HG03159 (cell line): Measurements from ENCODE around the gene PDS5A.
"Not testable (repeated sequence)": the region's sequence is repeated elsewhere in the genome, so short reads cannot be mapped to it uniquely, and the experiment has no call there.

ENCODE experiments used
- ATAC-seq: cut with Tn5 transposase; IDR thresholded peaks from one replicate; pipeline ENCODE4 v1.9.1; 2021; ENCODE audit warnings: mild to moderate bottlenecking, moderate library complexity; ENCODE audit not compliant: unreplicated experiment

The PDS5A gene

DNA sequence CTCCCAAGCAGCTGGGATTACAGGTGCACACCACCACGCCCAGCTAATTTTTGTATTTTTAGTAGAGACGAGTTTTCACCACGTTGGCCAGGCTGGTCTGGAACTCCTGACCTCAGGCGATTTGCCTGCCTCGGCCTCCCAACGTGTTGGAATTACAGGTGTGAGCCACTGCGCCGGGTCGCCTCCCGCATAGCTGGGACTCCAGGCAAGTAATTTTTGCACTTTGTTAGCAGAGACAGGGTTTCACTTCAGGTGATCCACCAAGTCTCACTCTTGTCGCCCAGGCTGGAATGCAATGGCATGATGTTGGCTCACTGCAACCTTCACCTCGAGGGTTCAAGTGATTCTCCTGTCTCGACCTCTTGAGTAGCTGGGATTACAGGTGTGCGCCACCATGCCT lies 137.2 kb downstream of the PDS5A start:
- not testable (repeated sequence) for ATAC-seq

DNA sequence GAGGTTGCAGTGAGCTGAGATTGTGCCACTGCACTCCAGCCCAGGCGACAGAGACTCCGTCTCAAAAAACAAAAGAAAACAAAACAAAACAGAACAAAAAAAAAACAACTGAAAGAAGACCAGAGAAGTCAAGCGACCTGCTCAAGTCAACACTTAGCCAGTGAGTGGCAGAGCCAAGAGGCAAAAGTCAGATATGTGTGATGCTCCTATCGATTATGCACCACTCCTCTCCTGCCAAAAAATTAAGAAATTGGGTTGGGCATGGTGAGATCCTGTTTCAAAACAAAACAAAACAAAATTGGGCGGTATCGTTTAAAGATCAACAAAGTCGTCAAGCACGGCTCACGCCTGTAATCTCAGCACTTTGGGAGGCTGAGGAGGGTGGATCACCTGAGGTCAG lies 137.7 kb downstream of the PDS5A start:
- no peak for ATAC-seq

DNA sequence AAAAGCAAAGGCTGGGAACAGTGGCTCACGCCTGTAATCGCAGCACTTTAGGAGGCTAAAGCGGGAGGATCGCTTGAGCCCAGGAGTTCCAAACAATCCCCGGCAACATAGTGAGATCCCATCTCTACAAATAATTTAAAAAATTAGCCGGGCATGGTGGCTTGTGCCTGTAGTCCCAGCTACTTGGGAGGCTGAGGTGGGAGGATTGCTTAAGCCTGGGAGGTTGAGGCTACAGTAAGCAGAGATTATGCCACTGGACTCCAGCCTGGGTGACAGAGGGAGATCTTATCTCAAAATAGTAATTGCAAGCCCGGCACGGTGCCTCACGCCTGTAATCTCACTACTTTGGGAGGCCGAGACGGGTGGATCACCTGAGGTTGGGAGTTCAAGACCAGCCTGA lies 139.3 kb downstream of the PDS5A start:
- ATAC-seq: not testable (repeated sequence)

DNA sequence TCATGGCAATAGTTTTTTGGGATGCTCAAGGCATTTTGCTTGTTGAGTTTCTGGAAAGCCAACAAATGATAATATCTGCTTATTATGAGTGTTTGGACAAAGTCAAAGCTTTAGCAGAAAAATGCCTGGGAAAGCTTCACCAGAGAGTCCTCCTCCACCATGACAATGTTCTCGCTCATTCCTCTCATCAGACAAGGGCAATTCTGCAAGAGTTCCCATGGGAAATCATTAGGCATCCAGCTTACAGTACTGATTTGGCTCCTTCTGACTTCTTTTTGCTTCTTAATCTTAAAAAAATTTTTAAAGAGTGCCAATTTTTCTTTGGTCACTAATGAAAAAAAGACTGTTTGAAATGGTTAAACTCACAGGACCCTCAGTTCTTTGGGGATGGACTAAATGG lies 143.4 kb downstream of the PDS5A start:
- ATAC-seq: no peak

DNA sequence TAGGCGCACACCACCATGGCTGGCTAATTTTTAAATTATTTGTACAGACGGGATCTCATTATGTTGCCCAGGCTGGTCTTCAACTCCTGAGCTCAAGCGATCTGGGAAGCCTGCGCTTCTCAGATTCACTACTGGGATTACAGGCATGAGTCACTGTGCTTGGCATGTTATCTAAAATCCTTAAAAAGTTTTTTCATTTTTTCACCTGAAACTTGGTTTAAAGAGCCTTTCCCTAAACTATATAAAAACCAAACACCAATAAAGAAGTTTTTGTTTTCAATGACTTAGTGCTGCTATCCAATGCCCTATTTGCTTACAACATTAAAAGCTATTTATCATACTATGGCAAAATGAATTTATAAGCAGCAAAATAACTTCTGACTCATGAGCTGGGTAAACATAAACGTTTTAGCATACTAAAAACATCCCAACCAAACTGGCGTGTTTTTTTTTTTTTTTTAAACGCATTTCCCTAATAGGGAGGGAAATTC lies 151.9 kb downstream of the PDS5A start:
- ATAC-seq: no peak

DNA sequence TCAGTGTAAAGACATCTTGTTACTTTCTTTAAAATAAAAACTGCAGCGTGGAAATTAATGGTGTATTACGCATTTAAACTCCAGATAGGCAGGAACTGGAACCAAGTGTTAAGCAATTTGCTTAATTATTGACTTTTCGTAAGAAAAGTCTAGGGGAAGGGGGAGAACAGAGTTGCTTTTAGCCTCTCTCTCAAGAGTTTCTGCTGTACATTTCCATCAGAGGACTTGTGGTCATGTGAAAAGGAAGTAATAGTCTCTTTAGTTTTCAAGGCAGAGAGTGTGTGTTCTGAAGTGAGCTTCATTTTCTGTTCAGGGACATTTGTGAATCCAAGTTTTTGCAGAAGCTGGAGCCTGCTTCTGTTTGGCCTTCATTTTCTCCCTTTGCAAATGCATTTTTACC lies 152.6 kb downstream of the PDS5A start:
- ATAC-seq: no peak

DNA sequence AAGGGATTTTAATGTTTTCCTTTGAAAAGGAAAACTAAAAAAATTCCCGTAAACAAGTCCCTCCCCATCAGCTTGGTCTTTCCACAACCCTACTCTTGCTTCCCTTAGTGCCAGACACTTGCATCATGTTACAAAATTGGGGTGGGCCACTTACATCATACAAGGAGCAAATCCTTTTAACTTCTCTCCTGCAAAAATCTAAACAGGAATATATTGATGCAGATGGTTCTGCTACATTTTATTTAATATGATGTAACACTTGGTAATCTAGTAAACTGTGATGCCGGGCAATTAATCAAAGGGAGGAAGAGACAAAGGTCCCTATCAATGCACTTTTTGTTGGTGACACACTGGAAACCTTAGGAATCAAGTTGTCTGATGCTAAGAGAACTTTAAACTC lies 154.5 kb downstream of the PDS5A start:
- no peak for ATAC-seq

DNA sequence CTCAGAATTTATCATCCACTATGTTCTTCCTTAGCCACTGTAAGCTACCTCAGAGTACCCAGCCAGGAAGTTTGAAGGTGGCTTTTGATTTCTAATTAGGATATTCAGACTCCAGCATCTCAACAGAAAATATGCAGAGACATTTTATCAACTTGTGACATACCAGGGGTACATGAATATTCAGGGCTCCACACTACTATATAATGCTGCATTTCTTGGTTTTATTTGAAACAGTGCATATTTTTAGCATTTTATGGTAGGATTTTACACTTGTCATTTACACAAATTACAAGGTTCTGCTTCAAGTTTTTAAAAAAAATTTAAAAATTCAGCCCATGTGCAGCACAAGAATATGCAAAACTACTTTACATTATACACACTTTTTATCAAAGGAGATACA lies 155.0 kb downstream of the PDS5A start:
- ATAC-seq: no peak

DNA sequence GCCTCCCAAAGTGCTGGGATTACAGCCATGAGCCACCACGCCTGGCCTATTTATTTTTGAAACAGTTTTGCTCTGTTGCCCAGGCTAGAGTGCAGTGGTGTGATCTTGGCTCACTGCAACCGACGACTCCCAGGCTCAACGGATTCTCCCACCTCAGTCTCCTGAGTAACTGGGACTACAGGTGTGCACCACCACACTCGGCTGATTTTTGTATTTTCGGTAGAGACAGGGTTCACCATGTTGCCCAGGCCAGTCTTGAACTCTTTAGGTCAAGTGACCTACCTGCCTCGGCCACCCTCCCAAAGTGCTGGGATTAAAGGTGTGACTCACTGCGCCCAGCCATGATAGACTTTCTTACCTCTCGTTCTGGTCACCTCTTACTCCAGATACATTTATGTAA lies 155.8 kb downstream of the PDS5A start:
- ATAC-seq: no peak

DNA sequence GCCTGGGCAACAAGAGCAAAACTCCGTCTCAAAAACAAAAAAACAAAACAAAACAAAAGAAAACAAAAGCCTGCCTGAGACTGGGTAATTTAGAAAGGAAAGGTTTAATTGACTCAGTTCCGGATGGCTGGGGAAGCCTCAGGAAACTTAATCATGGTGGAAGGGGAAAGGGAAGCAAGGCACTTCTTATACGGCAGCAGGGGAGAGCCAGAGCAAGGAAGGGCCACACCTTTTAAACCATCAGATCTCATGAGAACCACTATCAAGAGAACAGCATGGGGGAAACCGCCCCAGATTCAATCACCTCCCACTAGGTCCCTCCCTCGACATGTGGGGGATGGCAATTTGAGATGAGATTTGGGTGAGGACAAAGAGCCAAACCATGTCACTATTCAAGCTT lies 157.5 kb downstream of the PDS5A start:
- ATAC-seq: no peak

DNA sequence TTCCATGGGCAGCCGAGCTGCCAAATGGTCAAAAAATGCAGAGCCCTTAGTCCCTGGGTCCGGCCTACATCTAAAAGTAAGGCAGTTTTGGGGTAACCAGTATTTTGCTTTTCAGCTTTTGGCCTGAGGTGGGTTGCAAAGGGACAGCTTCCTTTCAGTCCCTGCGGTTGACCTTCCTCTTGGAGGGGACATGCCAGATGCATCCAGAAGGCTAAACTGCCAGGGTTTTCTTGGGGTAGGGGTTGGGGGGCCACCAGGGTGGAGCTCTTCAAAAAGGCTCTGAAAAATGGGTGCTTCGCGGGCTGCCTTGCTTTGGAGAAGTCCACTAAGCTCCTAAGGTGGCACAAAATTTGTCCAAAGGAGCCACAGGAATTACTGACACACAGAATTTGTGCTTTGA lies 159.1 kb downstream of the PDS5A start:
- no peak for ATAC-seq

DNA sequence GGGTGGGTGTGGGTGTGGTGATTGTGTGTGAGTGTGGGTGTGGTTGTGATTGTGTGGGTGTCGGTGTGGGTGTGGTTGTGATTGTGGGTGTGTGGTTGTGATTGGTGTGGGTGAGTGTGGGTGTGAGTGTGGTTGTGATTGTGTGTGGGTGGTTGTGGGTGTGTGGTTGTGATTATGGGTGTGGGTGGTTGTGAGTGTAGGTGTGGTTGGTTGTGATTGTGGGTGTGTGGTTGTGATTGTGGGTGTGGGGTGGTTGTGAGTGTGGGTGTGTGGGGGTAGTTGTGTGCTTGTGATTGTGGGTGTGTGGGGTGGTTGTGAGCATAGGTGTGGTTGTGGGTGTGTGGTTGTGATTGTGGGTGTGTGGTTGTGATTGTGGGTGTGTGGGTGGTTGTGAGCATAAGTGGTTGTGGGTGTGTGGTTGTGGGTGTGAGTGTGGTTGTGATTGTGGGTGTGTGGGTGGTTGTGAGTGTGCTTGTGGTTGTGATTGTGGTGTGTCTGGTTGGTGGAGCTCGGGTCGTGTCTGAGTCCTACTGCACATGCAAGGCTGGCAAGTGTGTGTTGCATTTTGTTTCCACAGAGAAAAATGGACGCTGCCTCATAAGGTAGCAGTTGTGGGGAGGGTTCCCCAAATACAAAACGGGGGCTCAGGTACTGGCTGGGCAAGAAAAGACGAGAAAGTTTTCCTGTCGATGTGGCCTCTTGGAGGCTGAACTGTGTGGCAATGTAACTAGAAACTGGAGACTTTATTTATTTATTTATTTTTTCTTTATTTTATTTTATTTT lies 163.1 kb downstream of the PDS5A start:
- ATAC-seq: no peak

DNA sequence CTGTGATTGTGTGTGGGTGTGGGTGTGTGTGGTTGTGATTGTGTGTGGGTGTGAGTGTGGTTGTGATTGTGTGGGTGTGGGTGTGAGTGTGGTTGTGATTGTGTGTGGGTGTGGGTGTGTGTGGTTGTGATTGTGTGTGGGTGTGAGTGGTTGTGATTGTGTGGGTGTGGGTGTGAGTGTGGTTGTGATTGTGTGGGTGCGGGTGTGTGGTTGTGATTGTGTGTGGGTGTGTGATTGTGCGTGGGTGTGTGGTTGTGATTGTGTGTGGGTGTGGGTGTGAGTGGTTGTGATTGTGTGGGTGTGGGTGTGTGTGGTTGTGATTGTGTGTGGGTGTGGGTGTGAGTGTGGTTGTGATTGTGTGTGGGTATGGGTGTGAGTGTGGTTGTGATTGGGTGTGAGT lies 163.9 kb downstream of the PDS5A start:
- ATAC-seq: not testable (repeated sequence)

DNA sequence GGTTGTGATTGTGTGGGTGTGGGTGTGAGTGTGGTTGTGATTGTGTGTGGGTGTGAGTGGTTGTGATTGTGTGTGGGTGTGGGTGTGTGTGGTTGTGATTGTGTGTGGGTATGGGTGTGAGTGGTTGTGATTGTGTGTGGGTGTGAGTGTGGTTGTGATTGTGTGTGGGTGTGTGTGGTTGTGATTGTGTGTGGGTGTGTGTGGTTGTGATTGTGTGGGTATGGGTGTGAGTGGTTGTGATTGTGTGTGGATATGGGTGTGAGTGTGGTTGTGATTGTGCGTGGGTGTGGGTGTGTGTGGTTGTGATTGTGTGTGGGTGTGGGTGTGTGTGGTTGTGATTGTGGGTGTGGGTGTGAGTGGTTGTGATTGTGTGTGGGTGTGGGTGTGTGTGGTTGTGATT lies 164.7 kb downstream of the PDS5A start:
- ATAC-seq: not testable (repeated sequence)

DNA sequence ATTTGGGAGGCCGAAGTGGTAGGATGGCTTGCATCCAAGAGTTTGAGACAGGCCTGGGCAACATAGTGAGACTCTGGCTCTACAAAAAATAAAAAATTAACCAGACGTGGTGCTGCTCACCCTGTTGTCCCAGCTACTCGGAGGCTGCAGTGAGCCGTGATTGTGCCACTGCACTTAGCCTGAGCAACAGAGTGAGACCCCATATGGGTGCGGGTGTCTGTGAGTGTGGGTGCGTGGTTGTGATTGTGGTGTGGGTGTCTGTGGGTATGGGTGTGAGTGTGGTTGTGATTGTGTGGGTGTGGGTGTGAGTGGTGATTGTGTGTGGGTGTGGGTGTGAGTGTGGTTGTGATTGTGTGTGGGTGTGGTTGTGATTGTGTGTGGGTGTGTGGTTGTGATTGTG lies 165.2 kb downstream of the PDS5A start:
- ATAC-seq: no peak

DNA sequence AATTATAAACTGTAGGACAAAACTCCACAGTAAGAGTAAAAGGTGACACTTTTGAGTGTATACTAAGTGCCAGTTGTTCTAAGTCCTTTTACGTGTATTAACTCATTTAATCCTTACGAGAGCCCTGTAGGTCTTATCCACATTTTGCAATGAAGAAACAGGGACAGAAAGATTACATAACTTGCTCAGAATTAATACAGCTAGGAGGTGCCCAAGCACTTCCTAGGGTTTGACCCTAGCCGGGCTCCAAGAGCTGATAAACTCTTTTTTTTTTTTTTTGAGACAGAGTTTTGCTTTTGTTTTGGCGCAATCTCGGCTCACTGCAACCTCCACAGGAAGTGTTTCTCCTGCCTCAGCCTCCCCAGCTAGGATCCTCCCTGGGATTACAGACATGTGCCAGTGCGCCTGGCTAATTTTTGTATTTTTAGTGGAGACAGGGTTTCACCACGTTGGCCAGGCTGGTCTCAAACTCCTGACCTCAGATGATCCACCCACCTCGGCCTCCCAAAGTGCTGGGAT lies 169.4 kb downstream of the PDS5A start:
- ATAC-seq: no peak

DNA sequence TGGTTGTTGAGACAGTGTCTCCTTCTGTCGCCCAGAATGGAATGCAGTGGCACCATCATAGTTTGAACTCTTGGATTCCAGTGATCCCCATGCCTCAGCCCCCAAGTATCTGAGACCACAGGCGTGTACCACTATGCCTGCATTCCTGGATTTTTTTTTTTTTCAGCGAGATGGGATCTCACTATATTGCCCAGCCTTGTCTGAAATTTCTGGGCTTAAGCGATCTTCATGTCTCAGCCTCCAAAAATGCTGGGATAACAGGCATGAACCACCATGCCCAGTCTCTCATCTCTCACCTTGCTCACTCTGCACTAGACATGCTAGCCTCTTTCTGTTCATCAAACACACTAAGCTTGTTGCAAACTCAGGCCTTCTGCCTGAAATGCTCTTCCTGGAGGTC lies 175.7 kb downstream of the PDS5A start:
- no peak for ATAC-seq

DNA sequence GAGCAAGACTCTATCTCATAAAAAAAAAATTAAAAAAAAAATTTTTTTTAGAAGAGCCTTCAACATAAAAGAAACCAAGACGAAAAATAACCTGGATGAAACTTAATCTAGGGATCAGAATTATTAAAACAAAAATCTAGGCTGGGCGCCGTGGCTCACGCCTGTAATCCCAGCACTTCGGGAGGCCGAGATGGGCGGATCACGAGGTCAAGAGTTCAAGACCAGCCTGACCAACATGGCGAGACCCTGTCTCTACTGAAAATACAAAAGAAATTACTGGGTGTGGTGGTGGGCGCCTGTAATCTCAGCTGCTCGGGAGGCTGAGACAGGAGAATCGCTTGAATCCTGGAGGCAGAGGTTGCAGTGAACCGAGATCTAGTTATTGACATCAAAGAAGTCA lies 184.7 kb downstream of the PDS5A start:
- not testable (repeated sequence) for ATAC-seq

DNA sequence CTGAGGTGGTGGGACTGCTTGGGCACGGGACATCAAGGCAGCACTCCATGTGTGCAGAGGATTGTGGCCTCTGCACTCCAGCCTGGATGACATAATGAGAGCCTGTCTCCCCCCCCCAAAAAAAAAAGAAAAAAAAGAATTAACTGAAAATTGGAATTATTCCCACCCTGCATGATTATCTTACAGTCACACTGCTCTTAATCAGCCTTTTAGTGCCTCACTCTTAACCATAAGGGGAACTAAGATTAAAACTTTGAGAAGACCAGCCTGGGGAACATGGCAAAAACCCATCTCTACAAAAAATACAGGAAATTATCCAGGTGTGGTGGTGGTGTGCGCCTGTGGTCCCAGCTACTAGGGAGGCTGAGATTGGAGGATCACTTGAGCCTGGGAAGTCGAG lies 185.2 kb downstream of the PDS5A start:
- ATAC-seq: no peak

DNA sequence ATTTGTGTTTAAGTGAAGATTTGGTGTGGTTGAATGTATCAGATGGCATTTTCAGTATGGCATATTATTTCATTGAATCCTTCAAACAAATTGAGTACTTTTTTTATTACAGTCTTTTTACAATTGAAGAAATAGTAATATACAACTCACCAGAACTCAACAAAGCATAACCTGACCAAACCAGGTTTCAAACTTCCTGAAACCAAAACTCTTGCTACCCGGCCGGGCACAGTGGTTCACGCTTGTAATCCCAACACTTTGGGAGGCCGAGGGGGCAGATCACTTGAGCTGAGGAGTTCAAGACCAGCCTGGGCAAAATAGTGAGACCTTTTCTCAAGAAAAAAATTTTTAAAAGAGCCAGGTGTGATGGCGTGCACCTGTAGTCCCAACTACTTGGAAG lies 185.6 kb downstream of the PDS5A start:
- ATAC-seq: no peak

DNA sequence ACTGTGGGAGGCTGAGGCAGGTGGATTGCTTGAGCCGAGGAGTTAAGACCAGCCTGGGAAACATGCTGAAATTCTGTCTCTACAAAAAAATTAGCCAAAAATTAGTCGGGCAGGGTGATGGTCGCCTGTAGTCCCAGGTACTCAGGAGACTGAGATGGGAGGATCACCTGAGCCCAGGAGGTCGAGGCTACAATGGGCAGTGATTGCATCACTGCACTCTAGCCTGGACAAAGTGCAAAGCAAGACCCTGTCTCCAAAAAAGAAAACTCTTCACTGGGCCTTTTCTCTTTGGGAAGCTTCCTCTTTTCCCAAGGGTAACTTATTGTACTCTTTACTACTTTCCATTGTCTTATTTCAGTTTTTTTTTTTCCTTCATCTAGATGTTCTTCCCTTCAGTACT lies 190.9 kb downstream of the PDS5A start:
- ATAC-seq: no peak

DNA sequence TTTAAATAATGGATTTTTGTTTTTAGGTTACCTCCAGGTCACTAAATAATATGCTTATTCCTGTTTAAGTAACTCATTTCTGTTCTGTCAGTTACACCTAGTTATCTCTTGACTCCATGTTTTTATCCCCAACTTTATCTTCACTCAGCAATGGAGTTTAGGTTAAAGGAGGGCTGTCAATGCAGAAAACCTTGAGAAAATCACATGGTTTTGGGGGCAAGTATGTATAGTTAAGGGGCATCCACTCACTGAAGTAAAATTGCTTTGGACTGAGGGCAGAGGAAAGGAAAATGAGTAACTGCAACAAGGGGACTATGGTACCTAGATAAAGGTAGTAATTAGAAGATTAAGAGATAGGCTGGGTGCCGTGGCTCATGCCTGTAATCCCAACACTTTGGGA lies 192.6 kb downstream of the PDS5A start:
- no peak for ATAC-seq

DNA sequence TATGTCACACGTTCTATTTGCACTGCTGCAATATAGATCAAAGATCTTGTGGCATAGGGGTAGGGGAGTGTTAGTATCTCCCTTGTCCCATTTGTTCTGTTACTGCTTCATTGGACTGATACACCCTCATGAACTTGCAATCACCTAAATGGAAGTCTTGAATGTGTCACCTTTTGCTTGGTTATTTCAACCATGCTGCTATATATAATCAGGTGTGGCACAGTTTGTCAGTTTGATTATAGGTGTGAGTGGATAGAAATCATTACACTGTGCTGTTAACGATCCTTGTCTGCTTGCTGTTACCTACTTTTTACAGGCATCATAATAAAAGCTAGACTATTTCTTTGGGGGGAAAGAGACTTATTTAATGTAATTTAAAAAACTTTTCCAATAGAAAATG lies 195.7 kb downstream of the PDS5A start:
- not testable (repeated sequence) for ATAC-seq
